ENCODE data around the gene ZCCHC7. TPM values are rescaled to one million over a fixed set of nuclear protein-coding genes. Genes with fewer than 3 reads are reported as not detected.

Gene ZCCHC7
- total RNA-seq, 1 donor from 2014 or later: 21.7 TPM

DNA sequence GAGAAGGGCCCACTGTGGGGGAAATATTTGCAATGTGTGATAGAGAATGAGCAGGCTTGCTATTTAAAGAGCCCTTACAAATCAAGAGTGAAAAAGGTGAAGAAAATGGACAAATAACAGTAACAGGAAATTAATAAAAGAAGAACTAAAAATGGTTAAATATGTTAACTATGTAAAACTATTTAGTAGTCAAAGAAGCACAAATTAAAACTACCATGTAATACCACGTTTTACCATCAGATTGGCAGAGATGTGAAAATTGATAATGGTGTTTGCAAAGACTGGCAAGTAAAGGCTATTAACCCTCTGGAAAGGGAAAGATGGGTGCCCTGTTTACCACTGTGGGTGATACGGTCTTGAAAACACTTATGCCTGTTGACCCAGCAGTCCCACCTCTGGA, 279.0 kb downstream of the ZCCHC7 start:
- Histone ChIP-seq H3K27ac (ENCODE audit: low read depth, low read length) (no peak overlapping the region), H4K20me1 (ENCODE audit: insufficient read depth, low read length) (no peaks in the 10 kb centered on the region), H3K79me2 (ENCODE audit: insufficient read depth, low read length) (no peaks in the 10 kb centered on the region), H3K9me3 (ENCODE audit: insufficient read depth, low read depth, low read length) (no peaks in the 10 kb centered on the region), H2AFZ (ENCODE audit: low read depth, low read length) (no peak overlapping the region), H3K27me3 (ENCODE audit: insufficient read depth, low read length) (peaks cover 4% of the 10 kb centered on the region), H3K36me3 (ENCODE audit: insufficient read depth, low read length) (no peaks in the 10 kb centered on the region), H3K4me2 (ENCODE audit: low read length) (no peak overlapping the region), H3K4me3 (ENCODE audit: insufficient read depth, low read depth, low read length) (no peak overlapping the region), H3K9ac (ENCODE audit: low read length) (no peak overlapping the region), H3K4me1 (ENCODE audit: insufficient read depth, low read length) (no peaks in the 10 kb centered on the region)
- FAIRE-seq (no peak), DNase-seq (ENCODE audit: low read depth) (no peak)
- H3K4me3 Mint-ChIP-seq (ENCODE audit: unreplicated experiment): no peak overlapping the region
- no peak overlapping the region for H3K27ac Mint-ChIP-seq (ENCODE audit: unreplicated experiment)
- H3K4me1 Mint-ChIP-seq (ENCODE audit: low read depth, unreplicated experiment): no peaks in the 10 kb centered on the region
- TF ChIP-seq EZH2 (IDR thresholded peaks at IDR 0.05; ENCODE audit: insufficient read depth, low read length): no peak
- TF ChIP-seq, protein P1, sequence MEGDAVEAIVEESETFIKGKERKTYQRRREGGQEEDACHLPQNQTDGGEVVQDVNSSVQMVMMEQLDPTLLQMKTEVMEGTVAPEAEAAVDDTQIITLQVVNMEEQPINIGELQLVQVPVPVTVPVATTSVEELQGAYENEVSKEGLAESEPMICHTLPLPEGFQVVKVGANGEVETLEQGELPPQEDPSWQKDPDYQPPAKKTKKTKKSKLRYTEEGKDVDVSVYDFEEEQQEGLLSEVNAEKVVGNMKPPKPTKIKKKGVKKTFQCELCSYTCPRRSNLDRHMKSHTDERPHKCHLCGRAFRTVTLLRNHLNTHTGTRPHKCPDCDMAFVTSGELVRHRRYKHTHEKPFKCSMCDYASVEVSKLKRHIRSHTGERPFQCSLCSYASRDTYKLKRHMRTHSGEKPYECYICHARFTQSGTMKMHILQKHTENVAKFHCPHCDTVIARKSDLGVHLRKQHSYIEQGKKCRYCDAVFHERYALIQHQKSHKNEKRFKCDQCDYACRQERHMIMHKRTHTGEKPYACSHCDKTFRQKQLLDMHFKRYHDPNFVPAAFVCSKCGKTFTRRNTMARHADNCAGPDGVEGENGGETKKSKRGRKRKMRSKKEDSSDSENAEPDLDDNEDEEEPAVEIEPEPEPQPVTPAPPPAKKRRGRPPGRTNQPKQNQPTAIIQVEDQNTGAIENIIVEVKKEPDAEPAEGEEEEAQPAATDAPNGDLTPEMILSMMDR (IDR thresholded peaks at IDR 0.05; ENCODE audit: insufficient read depth, low read depth, low read length): no peak
- H3K9me3 Mint-ChIP-seq (ENCODE audit: unreplicated experiment): no peaks in the 10 kb centered on the region
- H3K36me3 Mint-ChIP-seq (ENCODE audit: low read depth, unreplicated experiment): no peaks in the 10 kb centered on the region
- H3K27me3 Mint-ChIP-seq (ENCODE audit: low read depth, unreplicated experiment): peaks cover 19% of the 10 kb centered on the region

DNA sequence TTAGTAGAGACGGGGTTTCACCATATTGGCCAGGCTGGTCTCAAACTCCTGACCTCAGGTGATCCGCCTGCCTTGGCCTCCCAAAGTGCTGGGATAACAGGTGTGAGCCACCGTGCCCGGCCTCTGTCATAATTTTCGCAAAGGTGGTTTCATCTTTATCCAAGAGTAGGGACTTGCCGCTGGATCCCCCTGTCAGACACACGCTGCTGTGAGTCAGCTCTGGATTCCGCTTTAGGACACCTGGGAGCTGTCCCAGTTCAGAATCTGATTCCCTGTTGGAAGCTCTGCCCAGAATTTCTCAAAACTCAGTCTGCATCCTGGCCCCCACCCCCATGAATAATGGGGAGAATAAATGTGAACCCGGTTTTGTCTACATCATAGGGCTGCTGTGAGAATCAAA, 284.2 kb downstream of the ZCCHC7 start:
- Histone ChIP-seq H3K27me3 (ENCODE audit: insufficient read depth, low read length) (peaks cover 6% of the 10 kb centered on the region), H3K79me2 (ENCODE audit: insufficient read depth, low read length) (no peaks in the 10 kb centered on the region), H3K9me3 (ENCODE audit: insufficient read depth, low read depth, low read length) (no peaks in the 10 kb centered on the region), H3K9ac (ENCODE audit: low read length) (no peak overlapping the region), H3K36me3 (ENCODE audit: insufficient read depth, low read length) (no peaks in the 10 kb centered on the region), H3K27ac (ENCODE audit: low read depth, low read length) (no peak overlapping the region), H4K20me1 (ENCODE audit: insufficient read depth, low read length) (no peaks in the 10 kb centered on the region), H3K4me1 (ENCODE audit: insufficient read depth, low read length) (no peaks in the 10 kb centered on the region), H3K4me3 (ENCODE audit: insufficient read depth, low read depth, low read length) (no peak overlapping the region), H2AFZ (ENCODE audit: low read depth, low read length) (no peak overlapping the region), H3K4me2 (ENCODE audit: low read length) (no peak overlapping the region)
- peaks cover 4% of the 10 kb centered on the region for H3K27me3 Mint-ChIP-seq (ENCODE audit: low read depth, unreplicated experiment)
- H3K4me3 Mint-ChIP-seq (ENCODE audit: unreplicated experiment): no peak overlapping the region
- peaks cover 3% of the 10 kb centered on the region for H3K4me1 Mint-ChIP-seq (ENCODE audit: low read depth, unreplicated experiment)
- H3K27ac Mint-ChIP-seq (ENCODE audit: unreplicated experiment): no peak overlapping the region
- no peak for DNase-seq (ENCODE audit: low read depth)
- TF ChIP-seq EZH2 (IDR thresholded peaks at IDR 0.05; ENCODE audit: insufficient read depth, low read length): no peak
- TF ChIP-seq, protein P1 (IDR thresholded peaks at IDR 0.05; ENCODE audit: insufficient read depth, low read depth, low read length): no peak
- FAIRE-seq: no peak
- no peaks in the 10 kb centered on the region for H3K9me3 Mint-ChIP-seq (ENCODE audit: unreplicated experiment)
- H3K36me3 Mint-ChIP-seq (ENCODE audit: low read depth, unreplicated experiment): no peaks in the 10 kb centered on the region

DNA sequence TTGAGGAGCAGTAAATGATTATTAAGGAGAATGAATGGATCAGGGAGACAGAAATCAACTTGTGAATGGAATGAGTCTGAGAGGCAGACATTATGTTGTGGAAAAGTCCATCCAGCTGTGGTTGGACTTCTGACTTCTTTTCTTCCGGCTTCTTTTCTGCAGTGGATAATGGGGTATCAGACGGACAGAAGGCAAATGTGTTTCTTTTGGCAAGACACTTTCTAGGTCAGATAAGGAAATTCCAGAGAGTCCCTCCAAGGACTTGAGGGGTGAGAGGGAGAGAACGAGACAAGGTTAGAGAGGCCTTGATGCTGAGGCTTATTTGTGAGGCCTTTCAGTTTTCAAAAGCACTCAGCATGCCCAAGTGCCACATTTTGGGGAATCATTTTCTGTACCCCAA, 285.0 kb downstream of the ZCCHC7 start:
- Histone ChIP-seq H4K20me1 (ENCODE audit: insufficient read depth, low read length) (no peaks in the 10 kb centered on the region), H3K9ac (ENCODE audit: low read length) (no peak overlapping the region), H3K36me3 (ENCODE audit: insufficient read depth, low read length) (no peaks in the 10 kb centered on the region), H3K27me3 (ENCODE audit: insufficient read depth, low read length) (peaks cover 6% of the 10 kb centered on the region), H3K9me3 (ENCODE audit: insufficient read depth, low read depth, low read length) (no peaks in the 10 kb centered on the region), H3K27ac (ENCODE audit: low read depth, low read length) (no peak overlapping the region), H2AFZ (ENCODE audit: low read depth, low read length) (no peak overlapping the region), H3K4me2 (ENCODE audit: low read length) (no peak overlapping the region), H3K4me3 (ENCODE audit: insufficient read depth, low read depth, low read length) (no peak overlapping the region), H3K79me2 (ENCODE audit: insufficient read depth, low read length) (no peaks in the 10 kb centered on the region), H3K4me1 (ENCODE audit: insufficient read depth, low read length) (no peaks in the 10 kb centered on the region)
- H3K9me3 Mint-ChIP-seq (ENCODE audit: unreplicated experiment): no peaks in the 10 kb centered on the region
- DNase-seq (ENCODE audit: low read depth) (peak; percentile 15), FAIRE-seq (no peak)
- no peak for TF ChIP-seq EZH2 (IDR thresholded peaks at IDR 0.05; ENCODE audit: insufficient read depth, low read length)
- TF ChIP-seq, protein P1 (IDR thresholded peaks at IDR 0.05; ENCODE audit: insufficient read depth, low read depth, low read length): no peak
- peaks cover 3% of the 10 kb centered on the region for H3K4me1 Mint-ChIP-seq (ENCODE audit: low read depth, unreplicated experiment)
- peaks cover 4% of the 10 kb centered on the region for H3K27me3 Mint-ChIP-seq (ENCODE audit: low read depth, unreplicated experiment)
- H3K4me3 Mint-ChIP-seq (ENCODE audit: unreplicated experiment): no peak overlapping the region
- H3K27ac Mint-ChIP-seq (ENCODE audit: unreplicated experiment): no peak overlapping the region
- no peaks in the 10 kb centered on the region for H3K36me3 Mint-ChIP-seq (ENCODE audit: low read depth, unreplicated experiment)

Data from astrocyte (in vitro differentiated cells and primary cell).